HG02759 (cell line): ENCODE data around the gene DUX4.
A peak's percentile ranks its signal among the peaks of the same experiment; 100 is the strongest.
"Not testable (repeated sequence)": the region's sequence is repeated elsewhere in the genome, so short reads cannot be mapped to it uniquely, and the experiment has no call there.

Experiments
- ATAC-seq: cut with Tn5 transposase; IDR thresholded peaks from one replicate; pipeline ENCODE4 v1.9.1; 2021; ENCODE audit warnings: mild to moderate bottlenecking, moderate library complexity; ENCODE audit not compliant: unreplicated experiment

The DUX4 gene

DNA sequence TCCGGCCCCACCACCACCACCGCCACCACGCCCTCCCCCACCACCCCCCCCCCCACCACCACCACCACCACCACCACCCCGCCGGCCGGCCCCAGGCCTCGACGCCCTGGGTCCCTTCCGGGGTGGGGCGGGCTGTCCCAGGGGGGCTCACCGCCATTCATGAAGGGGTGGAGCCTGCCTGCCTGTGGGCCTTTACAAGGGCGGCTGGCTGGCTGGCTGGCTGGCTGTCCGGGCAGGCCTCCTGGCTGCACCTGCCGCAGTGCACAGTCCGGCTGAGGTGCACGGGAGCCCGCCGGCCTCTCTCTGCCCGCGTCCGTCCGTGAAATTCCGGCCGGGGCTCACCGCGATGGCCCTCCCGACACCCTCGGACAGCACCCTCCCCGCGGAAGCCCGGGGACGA lies at the start of gene DUX4:
Gene DUX4, plus strand, starts transcription at position 347 of the 400 bp plus-strand sequence. Its CDS starts 0 bp downstream, at position 347.
- ATAC-seq: not testable (repeated sequence)

DNA sequence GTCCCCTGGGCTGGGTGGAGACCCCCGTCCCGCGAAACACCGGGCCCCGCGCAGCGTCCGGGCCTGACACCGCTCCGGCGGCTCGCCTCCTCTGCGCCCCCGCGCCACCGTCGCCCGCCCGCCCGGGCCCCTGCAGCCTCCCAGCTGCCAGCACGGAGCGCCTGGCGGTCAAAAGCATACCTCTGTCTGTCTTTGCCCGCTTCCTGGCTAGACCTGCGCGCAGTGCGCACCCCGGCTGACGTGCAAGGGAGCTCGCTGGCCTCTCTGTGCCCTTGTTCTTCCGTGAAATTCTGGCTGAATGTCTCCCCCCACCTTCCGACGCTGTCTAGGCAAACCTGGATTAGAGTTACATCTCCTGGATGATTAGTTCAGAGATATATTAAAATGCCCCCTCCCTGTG lies 1.9 kb downstream of the DUX4 start:
- not testable (repeated sequence) for ATAC-seq

DNA sequence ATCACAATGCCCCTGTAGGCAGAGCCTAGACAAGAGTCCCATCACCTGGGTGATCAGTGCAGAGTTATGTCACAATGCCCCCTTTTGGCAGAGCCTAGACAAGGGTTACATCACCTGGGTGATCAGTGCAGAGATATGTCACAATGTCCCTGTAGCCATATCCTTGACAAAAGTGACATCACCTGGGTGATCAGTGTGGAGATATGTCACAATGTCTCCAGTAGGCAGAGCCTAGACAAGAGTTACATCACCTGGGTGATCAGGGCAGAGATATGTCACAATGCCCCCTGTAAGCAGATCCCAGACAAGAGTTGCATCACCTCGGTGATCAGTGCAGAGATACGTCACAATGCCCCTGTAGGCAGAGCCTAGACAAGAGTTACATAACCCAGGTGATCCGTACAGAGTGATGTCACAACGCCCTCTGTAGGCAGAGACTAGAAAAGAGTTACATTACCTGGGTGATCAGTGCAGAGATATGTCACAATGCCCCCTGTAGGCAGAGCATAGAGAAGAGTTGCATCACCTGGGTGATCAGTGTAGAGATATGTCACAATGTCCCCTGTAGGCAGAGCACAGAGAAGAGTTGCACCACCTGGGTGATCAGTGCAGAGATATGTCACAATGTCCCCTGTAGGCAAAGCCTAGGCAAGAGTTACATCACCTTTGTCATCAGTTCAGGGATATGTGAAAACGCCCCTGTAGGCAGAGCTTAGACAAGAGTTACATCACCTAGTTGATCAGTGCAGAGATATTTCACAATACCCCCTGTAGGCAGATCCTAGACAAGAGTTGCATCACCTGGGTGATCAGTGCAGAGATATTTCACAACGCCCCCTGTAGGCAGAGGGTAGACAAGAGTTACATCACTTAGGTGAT lies 4.4 kb downstream of the DUX4 start:
- peak; percentile 37 for ATAC-seq

DNA sequence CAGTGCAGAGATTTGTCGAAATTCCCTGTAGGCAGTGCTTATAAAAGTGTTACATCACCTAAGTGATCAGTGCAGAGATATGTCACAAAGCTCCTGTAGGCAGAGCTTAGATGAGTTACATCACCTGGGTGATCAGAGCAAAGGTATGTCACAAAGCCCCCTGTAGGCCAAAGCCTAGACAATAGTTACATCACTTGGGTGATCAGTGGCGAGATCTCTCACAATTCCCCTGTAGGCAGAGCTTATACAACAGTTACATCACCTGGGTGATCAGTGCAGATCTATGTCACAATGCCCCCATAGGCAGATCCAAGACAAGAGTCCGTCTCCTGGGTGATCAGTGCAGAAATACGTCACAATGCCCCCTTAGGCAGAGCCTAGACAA lies 5.0 kb downstream of the DUX4 start:
- peak; percentile 12 for ATAC-seq

DNA sequence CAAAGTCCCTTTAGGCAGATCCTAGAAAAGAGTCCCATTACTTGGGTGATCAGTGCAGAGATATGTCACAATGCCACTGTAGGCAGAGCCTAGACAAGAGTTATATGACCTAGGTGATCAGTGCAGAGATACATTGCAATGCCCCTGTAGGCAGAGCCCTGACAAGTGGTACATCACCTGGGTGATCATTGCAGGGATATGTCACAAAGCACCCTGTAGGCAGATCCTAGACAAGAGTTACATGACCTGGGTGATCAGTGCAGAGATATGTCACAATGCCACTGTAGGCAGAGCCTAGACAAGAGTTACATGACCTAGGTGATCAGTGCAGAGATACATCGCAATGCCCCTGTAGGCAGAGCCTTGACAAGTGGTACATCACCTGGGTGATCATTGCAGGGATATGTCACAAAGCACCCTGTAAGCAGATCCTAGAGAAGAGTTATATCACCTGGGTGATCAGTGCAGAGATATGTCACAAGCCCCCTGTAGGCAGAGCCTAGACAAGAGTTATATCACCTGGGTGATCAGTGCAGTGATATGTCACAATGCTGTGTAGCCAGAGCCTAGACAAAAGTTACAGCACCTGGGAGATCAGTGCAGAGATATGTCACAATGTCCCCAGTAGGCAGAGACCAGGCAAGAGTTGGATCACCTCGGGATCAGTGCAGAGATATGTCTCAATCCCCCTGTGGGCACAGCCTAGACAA lies 5.6 kb downstream of the DUX4 start:
- ATAC-seq: peak; percentile 54

DNA sequence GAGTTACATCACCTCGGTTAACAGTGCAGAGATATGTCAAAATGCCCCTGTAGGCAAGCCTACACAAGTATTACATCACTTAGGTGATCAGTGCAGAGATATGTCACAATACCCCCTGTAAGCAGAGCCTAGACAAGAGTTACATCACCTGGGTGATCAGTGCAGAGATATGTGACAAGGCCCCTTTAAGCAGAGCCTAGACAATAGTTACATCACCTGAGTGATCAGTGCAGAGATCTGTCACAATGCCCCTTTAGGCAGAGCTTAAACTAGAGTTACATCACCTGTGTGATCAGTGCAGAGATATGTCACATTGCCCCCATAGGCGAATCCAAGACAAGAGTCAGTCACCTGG lies 6.1 kb downstream of the DUX4 start:
- ATAC-seq: peak; percentile 32

DNA sequence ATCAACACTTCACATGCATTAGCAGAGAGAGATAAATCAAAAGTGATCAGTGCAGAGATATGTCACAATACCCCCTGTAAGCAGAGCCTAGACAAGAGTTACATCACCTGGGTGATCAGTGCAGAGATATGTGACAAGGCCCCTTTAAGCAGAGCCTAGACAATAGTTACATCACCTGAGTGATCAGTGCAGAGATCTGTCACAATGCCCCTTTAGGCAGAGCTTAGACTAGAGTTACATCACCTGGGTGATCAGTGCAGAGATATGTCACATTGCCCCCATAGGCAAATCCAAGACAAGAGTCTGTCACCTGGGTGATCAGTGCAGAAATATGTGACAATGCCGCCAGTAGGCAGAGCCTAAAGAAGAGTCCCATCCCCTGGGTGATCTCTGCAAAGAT lies 7.4 kb downstream of the DUX4 start:
- ATAC-seq: not testable (repeated sequence)

DNA sequence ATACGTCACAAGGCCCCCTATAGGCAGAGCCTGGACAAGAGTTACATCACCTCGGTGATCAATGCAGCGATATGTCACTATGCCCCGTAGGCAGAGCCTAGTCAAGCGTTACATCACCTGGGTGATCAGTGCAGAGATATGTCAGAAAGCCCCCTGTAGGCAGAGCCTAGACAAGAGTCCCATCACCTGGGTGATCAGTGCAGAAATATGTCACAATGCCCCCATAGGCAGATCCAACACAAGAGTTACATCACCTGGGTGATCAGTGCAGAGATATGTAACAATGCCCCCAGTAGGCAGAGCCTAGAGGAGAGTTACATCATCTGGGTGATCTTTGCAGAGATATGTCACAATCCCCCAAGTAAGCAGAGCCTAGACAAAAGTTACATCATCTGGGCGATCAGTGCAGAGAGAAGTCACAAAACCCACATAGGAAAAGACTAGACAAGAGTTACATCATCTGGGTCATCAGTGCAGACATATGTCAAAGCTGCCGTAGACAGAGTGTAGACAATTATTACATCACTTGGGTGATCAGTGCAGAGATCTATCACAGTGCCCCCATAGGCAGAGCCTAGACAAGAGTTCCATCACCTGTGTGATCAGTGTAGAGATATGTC lies 8.0 kb downstream of the DUX4 start:
- ATAC-seq: not testable (repeated sequence)

DNA sequence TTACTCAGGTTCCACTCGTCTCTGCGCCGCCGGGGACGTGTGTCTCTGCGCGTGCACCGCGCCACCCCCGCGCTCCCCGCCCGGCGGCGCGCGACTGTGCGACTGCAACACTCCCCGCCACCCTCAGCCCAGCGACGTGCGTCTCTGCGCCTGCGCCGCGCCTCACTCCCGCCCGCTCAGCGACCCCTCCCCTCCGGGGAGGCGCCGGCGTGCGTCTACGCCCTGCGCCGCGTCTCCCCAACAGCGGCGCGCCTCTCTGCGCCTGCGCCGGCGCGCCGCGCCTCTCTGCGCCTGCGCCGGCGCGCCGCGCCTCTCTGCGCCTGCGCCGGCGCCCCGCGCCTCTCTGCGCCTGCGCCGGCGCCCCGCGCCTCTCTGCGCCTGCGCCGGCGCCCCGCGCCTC lies 29.9 kb downstream of the DUX4 start:
- ATAC-seq: not testable (repeated sequence)
